RWPE1 (cell line): ENCODE results near the gene ZFR2.

Experiments
- CTCF ChIA-PET: fragments of 350-600 bp; sonication (Branson Sonifier 250); formaldehyde crosslinking; extraction: SDS; loops from one replicate; lab custom pipeline; 2021; lab: Yijun Ruan, JAX
- POLR2A ChIA-PET: fragments of 400-600 bp; formaldehyde crosslinking; extraction: SDS; loops from one replicate; lab custom pipeline; 2020; ENCODE audit warnings: antibody characterized with exemption; ENCODE audit not compliant: low non-redundant PET; lab: Yijun Ruan, JAX
- DNase-seq: peaks from one replicate; pipeline ENCODE4 v3.0.0; 2012; ENCODE audit warnings: low spot score
- H3K27ac ChIP-seq: fragments of 450-650 bp; 2 replicates; pipeline ENCODE4 v1.5.1; 2017
- TF ChIP-seq, protein P1 (sequence below): fragments of 450-650 bp; conservative IDR thresholded peaks from 2 replicates; pipeline ENCODE4 v1.5.1; 2017; ENCODE audit warnings: low read depth, mild to moderate bottlenecking

Gene ZFR2

DNA sequence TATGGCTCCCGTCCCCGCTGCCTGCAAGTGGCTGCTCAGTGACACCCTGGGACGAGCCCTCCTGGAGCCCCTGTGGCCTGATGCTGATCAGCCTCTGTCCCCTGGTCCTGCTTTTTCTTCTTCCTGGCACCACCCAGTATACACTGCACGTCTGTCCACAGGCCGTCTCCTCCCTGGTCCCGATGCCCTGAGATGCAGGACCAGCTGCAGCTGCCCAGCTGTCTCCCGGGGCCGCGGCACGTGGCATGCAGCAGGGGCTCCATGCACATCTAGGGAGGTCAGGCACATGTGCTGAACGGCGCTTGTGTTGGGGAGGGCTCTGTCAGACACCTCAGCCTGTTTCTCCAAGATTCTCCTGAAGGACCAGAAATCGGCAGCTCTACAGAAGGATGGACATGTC is 30.2 kb downstream of the ZFR2 start:
- CTCF ChIA-PET = no interaction called here
- TF ChIP-seq, protein P1, sequence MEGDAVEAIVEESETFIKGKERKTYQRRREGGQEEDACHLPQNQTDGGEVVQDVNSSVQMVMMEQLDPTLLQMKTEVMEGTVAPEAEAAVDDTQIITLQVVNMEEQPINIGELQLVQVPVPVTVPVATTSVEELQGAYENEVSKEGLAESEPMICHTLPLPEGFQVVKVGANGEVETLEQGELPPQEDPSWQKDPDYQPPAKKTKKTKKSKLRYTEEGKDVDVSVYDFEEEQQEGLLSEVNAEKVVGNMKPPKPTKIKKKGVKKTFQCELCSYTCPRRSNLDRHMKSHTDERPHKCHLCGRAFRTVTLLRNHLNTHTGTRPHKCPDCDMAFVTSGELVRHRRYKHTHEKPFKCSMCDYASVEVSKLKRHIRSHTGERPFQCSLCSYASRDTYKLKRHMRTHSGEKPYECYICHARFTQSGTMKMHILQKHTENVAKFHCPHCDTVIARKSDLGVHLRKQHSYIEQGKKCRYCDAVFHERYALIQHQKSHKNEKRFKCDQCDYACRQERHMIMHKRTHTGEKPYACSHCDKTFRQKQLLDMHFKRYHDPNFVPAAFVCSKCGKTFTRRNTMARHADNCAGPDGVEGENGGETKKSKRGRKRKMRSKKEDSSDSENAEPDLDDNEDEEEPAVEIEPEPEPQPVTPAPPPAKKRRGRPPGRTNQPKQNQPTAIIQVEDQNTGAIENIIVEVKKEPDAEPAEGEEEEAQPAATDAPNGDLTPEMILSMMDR = no peak
- H3K27ac ChIP-seq = no peak overlapping the region
- POLR2A ChIA-PET = no interaction called here
- DNase-seq = no peak

DNA sequence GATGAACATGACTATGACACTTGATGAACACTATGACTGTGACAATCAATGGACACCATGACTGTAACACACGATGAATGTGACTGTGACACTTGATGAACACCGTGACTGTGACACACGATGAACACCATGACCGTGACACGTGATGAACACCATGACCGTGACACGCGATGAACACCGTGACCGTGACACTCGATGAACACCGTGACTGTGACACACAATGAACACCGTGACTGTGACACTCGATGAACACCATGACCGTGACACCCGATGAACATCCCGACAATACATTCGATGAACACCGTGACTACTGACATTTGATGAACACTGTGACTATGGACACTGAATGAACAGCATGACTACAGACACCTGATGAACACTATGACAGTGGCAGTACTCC is 30.9 kb downstream of the ZFR2 start:
- CTCF ChIA-PET = no interaction called here
- TF ChIP-seq, protein P1 = no peak
- POLR2A ChIA-PET = no interaction called here
- DNase-seq = no peak
- no peak overlapping the region for H3K27ac ChIP-seq

DNA sequence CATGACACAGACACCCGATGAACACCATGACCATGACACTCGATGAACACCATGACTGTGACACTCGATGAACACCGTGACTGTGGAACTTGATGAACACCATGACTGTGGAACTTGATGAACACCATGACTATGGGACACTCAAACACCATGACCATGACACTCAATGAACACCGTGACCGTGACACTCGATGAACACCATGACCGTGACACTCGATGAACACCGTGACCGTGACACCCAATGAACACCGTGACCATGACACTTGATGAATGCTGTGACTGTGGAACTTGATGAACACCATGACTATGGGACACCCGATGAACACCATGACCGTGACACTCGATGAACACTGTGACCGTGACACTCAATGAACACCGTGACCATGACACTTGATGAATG is 31.5 kb downstream of the ZFR2 start:
- DNase-seq = no peak
- CTCF ChIA-PET = no interaction called here
- TF ChIP-seq, protein P1 = no peak
- POLR2A ChIA-PET = no interaction called here
- no peak overlapping the region for H3K27ac ChIP-seq

DNA sequence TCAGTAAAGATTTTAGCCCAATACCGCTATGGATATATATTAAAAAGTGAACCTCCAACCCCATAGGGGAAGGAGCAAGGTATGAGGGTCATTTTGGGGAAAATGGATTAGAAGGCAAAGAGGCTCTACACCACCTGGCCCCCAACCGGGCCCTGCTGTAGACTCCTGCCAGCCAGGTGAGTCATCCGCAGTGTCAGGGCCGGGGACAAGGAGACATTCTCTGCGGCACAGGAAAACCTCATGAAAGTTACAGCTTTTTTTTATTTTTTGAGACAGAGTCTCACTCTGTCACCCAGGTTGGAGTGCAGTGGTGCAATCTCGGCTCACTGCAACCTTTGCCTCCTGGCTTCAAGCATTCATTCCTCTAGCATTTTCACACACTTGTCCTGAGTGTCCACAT is 32.0 kb downstream of the ZFR2 start:
- ChIA-PET CTCF (no interaction called here), POLR2A (no interaction called here)
- no peak overlapping the region for H3K27ac ChIP-seq
- DNase-seq = no peak
- TF ChIP-seq, protein P1 = no peak

DNA sequence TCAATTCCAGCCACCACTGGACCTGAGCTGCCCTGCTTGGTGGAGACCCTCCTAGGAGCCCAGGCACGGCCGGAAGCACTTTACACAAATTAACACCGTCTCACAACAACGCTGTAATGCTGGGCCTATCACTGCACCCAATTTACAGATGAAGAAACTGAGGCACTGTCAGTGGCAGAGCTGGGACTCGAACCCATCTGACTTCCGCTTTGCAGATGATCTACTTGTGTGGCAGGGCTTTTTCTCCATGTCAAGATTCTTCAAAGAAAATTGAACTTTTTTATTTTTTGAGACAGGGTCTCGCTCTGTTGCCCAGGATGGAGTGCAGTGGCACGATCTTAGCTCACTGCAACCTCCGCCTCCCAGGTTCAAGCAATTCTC is 33.8 kb downstream of the ZFR2 start:
- DNase-seq = no peak
- no peak overlapping the region for H3K27ac ChIP-seq
- ChIA-PET POLR2A (no interaction called here), CTCF (no interaction called here)
- TF ChIP-seq, protein P1 = no peak

DNA sequence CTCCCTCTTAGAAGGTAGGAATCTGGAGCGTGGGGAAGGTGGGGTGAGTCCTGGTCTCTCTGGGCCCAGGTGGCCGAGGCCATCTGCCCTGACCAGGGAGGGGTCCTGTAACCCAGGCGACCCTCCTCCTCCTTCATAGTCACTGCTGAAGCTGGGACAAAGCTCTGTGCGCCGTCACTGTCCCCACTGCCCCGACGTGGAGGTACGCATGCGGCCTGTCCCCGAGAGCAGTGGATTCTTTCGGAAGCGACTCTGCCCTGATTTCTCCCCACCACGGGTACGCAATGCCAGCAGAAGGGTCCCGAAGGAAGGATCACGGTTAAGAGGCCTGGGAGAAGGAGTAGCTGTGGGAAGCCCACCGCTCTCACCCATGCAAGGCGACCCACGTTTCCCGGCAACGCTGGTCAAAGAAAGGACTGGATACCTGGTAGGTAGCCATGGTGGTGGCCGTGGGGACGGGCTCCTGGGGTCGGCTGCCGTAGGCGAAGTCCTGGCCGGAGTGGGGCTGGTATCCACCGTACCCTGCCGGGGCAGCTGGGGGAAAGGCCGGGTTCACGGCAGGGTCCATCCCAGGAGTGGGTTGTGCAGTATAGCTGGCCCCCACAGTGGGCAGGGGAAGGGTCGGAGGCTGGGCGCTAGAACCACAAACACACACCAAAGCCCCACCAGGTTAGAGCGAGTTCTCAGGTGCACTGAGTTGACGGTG is 34.3 kb downstream of the ZFR2 start:
- ChIA-PET POLR2A (no interaction called here), CTCF (interaction anchor here (0.6 kb wide), 1 partner anchor 99 kb away, joined by 6 read pairs; the partner anchor contains the start of gene NMRK2)
- H3K27ac ChIP-seq = no peak overlapping the region
- no peak for DNase-seq
- TF ChIP-seq, protein P1 = no peak
